HL-60 (cell line): ENCODE measurements around the gene WASF1.
A peak's percentile ranks its signal among the peaks of the same experiment; 100 is the strongest.

Experiments used
- CTCF ChIP-seq: IDR thresholded peaks from one replicate; pipeline ENCODE4 v1.5.1; 2011; ENCODE audit warnings: low read length, control low read depth, inconsistent platforms; ENCODE audit not compliant: insufficient read depth
- POLR2AphosphoS5 ChIP-seq: IDR thresholded peaks from 2 replicates; pipeline ENCODE4 v1.6.1; 2012; ENCODE audit warnings: low read depth
- REST ChIP-seq: IDR thresholded peaks from 2 replicates; pipeline ENCODE4 v1.6.1; 2012; ENCODE audit warnings: low read depth; ENCODE audit not compliant: insufficient replicate concordance

- TF ChIP-seq REST (peak; percentile 88), POLR2AphosphoS5 (no peak), CTCF (no peak)
Measured at GRCh38 chr6:110173506-110174132, 5.9 kb downstream of the WASF1 start.
